ENCODE measurements around the gene TENT4A.
A peak's percentile ranks its signal among the peaks of the same experiment; 100 is the strongest.

The TENT4A gene

DNA sequence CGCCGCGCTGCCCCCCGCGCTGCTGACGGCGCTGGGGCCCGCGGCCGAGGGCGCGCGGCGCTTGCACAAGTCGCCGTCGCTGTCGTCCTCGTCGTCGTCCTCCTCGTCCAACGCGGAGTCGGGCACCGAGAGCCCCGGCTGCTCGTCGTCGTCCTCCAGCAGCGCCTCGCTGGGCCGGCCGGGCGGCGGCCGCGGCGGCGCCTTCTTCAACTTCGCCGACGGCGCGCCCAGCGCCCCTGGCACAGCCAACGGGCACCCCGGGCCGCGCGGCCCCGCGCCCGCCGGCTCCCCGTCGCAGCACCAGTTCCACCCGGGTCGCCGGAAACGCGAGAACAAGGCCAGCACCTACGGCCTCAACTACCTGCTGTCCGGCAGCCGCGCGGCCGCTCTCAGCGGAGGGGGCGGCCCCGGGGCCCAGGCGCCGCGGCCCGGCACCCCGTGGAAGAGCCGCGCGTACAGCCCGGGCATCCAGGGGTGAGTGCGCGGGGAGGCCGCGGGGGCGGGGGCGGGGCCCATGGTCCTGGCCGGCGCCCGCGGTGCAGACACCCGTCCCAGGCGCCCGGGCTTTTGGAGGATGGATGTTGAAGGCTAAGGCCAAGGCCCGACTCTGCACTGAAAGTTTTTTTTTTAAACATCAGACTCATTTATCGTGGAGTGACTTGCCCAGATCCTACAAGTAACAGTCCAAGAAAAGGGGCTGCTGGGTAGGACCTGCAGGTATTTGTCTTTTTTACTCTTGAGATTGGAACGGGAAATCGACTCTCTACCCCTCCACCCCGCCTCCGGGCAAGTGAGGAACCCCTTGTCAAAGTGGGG lies 1.2 kb downstream of the TENT4A start:
- peaks cover 50% of the 10 kb centered on the region for H3K4me1 ChIP-seq (ENCODE audit: low read depth, poor library complexity, severe bottlenecking)

DNA sequence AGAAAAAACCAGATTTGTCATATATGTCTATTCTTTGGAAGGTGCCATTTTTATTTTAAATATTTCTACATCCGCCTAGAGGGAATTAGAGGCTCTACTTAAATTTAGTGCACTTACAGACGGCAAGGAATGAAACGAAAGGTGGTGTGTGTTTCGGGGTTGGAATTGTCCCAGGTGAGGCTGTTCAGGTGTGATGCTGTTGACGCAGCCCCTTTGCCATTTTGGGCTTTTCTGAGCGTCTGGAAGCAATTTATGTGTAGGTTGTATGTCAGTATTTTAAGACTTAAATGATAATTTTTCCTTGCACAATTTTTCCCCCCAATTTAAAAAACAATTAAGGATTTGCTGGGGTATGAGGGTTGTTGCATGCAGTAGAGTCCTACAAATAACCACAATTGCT lies 2.0 kb downstream of the TENT4A start:
- Histone ChIP-seq H3K9ac (peak overlapping the region; percentile 41; the same call in 1 of the 2 replicates), H3K36me3 (ENCODE audit: insufficient read depth) (no peaks in the 10 kb centered on the region), H4K20me1 (ENCODE audit: insufficient read depth) (peaks cover 24% of the 10 kb centered on the region), H3K4me2 (peak overlapping the region; percentile 80), H3K79me2 (ENCODE audit: insufficient read depth, low read depth) (peaks cover 58% of the 10 kb centered on the region), H3K4me3 (IDR thresholded peaks at IDR 0.05; ENCODE audit: insufficient read depth, low read depth, low read length) (no peak overlapping the region), H2AFZ (ENCODE audit: low read depth) (no peak overlapping the region), H3K27ac (no peak overlapping the region), H3K27me3 (ENCODE audit: insufficient read depth, low read depth) (no peaks in the 10 kb centered on the region), H3K4me1 (ENCODE audit: low read depth, poor library complexity, severe bottlenecking) (peaks cover 59% of the 10 kb centered on the region)
- TF ChIP-seq, protein P1, sequence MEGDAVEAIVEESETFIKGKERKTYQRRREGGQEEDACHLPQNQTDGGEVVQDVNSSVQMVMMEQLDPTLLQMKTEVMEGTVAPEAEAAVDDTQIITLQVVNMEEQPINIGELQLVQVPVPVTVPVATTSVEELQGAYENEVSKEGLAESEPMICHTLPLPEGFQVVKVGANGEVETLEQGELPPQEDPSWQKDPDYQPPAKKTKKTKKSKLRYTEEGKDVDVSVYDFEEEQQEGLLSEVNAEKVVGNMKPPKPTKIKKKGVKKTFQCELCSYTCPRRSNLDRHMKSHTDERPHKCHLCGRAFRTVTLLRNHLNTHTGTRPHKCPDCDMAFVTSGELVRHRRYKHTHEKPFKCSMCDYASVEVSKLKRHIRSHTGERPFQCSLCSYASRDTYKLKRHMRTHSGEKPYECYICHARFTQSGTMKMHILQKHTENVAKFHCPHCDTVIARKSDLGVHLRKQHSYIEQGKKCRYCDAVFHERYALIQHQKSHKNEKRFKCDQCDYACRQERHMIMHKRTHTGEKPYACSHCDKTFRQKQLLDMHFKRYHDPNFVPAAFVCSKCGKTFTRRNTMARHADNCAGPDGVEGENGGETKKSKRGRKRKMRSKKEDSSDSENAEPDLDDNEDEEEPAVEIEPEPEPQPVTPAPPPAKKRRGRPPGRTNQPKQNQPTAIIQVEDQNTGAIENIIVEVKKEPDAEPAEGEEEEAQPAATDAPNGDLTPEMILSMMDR (conservative IDR thresholded peaks at IDR 0.05; ENCODE audit: low read depth, low read length): no peak

More for the DNA sequence above, 1.2 kb downstream of the TENT4A start:
- Histone ChIP-seq H4K20me1 (ENCODE audit: insufficient read depth) (peaks cover 24% of the 10 kb centered on the region), H3K79me2 (ENCODE audit: insufficient read depth, low read depth) (peaks cover 50% of the 10 kb centered on the region), H3K4me3 (IDR thresholded peaks at IDR 0.05; ENCODE audit: insufficient read depth, low read depth, low read length) (no peak overlapping the region), H3K27ac (peak overlapping the region; percentile 10; the same call in 1 of the 2 replicates), H3K36me3 (ENCODE audit: insufficient read depth) (no peaks in the 10 kb centered on the region), H3K4me2 (peak overlapping the region; percentile 80), H3K27me3 (ENCODE audit: insufficient read depth, low read depth) (no peaks in the 10 kb centered on the region), H3K9ac (peak overlapping the region; percentile 41; the same call in 1 of the 2 replicates), H2AFZ (ENCODE audit: low read depth) (no peak overlapping the region)
- TF ChIP-seq, protein P1 (conservative IDR thresholded peaks at IDR 0.05; ENCODE audit: low read depth, low read length): no peak

DNA sequence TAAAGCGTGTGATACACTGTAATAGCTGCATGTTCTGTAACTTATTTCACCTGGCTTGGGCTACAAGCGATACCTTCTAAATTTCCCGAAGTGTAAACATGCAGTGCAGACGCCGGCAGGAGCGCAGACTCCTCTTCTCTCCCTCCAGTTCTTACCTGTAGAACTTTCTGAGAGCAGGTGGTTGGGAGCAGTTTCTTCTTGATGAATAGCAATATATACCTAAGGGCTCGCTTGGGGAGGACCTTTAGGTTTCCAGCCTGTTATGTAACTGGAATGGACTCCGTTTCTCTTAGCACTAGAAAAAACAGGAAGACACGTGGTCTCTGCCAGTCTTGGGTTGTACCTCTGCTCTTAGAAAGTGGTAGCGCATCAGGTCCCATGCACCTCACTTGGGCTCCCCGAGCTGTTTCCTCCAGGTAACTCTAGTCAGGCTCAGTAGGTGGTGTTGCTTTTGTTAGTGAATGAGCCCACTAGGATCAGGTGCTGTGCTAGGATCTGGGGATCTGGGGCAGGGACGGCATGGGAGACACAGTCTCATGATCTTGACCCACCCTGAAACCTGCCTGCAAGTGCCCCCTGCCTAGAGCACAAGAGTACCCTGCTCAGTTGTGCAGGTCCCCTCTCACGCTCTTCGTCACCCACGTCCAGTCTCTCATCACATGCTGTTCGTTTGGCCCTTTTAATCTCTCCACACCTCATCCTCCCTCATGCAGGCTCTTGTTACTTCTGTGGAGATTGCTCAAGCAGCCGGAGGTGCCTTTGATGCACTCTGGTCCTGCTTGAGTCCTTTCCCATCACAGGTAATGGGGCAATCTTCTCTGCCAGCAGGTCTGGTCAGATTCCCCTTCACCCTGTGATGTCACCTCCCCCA lies 2.8 kb downstream of the TENT4A start:
- Histone ChIP-seq H2AFZ (ENCODE audit: low read depth) (no peak overlapping the region), H3K4me3 (IDR thresholded peaks at IDR 0.05; ENCODE audit: insufficient read depth, low read depth, low read length) (no peak overlapping the region), H4K20me1 (ENCODE audit: insufficient read depth) (peaks cover 24% of the 10 kb centered on the region), H3K9ac (no peak overlapping the region), H3K36me3 (ENCODE audit: insufficient read depth) (no peaks in the 10 kb centered on the region), H3K4me1 (ENCODE audit: low read depth, poor library complexity, severe bottlenecking) (peaks cover 64% of the 10 kb centered on the region), H3K27me3 (ENCODE audit: insufficient read depth, low read depth) (no peaks in the 10 kb centered on the region), H3K79me2 (ENCODE audit: insufficient read depth, low read depth) (peaks cover 63% of the 10 kb centered on the region), H3K4me2 (peak overlapping the region; percentile 80), H3K27ac (no peak overlapping the region)
- TF ChIP-seq, protein P1 (conservative IDR thresholded peaks at IDR 0.05; ENCODE audit: low read depth, low read length): no peak

DNA sequence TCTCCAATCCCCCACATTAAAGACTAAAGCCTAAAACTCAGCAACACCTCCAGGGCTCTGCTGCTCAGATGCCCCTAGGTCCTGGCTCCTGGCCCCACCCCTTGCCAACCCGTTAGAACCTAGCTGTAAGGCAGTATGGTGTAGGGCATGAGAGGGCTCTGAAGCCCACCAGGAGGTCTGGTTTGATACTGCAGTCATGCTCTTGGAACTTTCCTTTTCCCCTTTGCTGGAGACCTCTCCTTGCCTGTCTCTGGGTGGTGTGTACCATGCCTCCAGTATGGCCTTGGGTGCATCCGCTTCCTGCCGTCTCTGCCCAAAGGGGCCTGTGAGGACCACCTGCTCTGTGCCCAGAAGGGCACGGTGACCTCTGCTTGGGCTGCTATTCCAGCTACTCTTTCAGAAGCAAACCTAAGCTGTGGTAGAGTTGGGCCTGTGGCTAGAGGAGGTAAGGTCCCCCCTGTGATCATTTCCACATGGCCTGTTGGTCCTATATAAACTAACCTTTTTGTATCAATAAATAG lies 3.5 kb downstream of the TENT4A start:
- Histone ChIP-seq H3K27me3 (ENCODE audit: insufficient read depth, low read depth) (no peaks in the 10 kb centered on the region), H3K4me1 (ENCODE audit: low read depth, poor library complexity, severe bottlenecking) (peaks cover 64% of the 10 kb centered on the region), H3K4me2 (peak overlapping the region; percentile 80; the same call in 1 of the 2 replicates), H3K9ac (no peak overlapping the region), H3K4me3 (IDR thresholded peaks at IDR 0.05; ENCODE audit: insufficient read depth, low read depth, low read length) (no peak overlapping the region), H2AFZ (ENCODE audit: low read depth) (no peak overlapping the region), H3K79me2 (ENCODE audit: insufficient read depth, low read depth) (peaks cover 70% of the 10 kb centered on the region), H3K36me3 (ENCODE audit: insufficient read depth) (no peaks in the 10 kb centered on the region), H3K27ac (no peak overlapping the region), H4K20me1 (ENCODE audit: insufficient read depth) (peaks cover 24% of the 10 kb centered on the region)
- TF ChIP-seq, protein P1 (conservative IDR thresholded peaks at IDR 0.05; ENCODE audit: low read depth, low read length): no peak
